Measurements from ENCODE around the gene FAM217B. TPM values are rescaled to one million over a fixed set of nuclear protein-coding genes. Genes with fewer than 3 reads are reported as not detected.

Gene FAM217B
- total and polyA plus RNA-seq, 2 donors (not counting 3 experiments of a cell fraction or from before 2014, with no cell fraction given): 2.7 to 8.2 TPM

- intact Hi-C loops (cut with micrococcal nuclease): no loop called here
- Histone ChIP-seq H3K4me1 (ENCODE audit: control insufficient read depth, extremely low read depth, insufficient read depth, low read length) (no peaks in the 10 kb centered on the region), H3K9me3 (replicated peaks; ENCODE audit: control insufficient read depth, insufficient read depth, low read length) (peaks cover 1% of the 10 kb centered on the region), H4K20me1 (replicated peaks; ENCODE audit: control insufficient read depth, extremely low read depth, insufficient read depth, low read length) (no peaks in the 10 kb centered on the region), H3K79me2 (ENCODE audit: control insufficient read depth, insufficient read depth, low read length) (no peaks in the 10 kb centered on the region), H2AFZ (ENCODE audit: low read depth, low read length) (no peak overlapping the region), H3K27ac (ENCODE audit: insufficient read depth, low read depth, low read length) (no peak overlapping the region), H3K4me2 (ENCODE audit: insufficient read depth, low read length) (no peak overlapping the region), H3K27me3 (ENCODE audit: control insufficient read depth in 2 of 2, insufficient read depth in 2 of 2, low read length in 2 of 2) (no peaks in the 10 kb centered on the region), H3K4me3 (replicated peaks in 1 of 3; ENCODE audit: insufficient read depth in 1 of 3, low read depth in 1 of 3, low read length in 3 of 3) (no peak overlapping the region), H3K9ac (replicated peaks; ENCODE audit: extremely low read depth, insufficient read depth, low read length) (no peak overlapping the region), H3K9me1 (replicated peaks; ENCODE audit: control insufficient read depth, extremely low read depth, insufficient read depth, low read length) (no peaks in the 10 kb centered on the region), H3K36me3 (ENCODE audit: control insufficient read depth in 2 of 2, extremely low read depth in 1 of 2, insufficient read depth in 2 of 2, low read length in 2 of 2) (no peaks in the 10 kb centered on the region)
- no peak for DNase-seq (ENCODE audit: low read depth, low spot score)
- dilution Hi-C loops (cut with MboI; ENCODE audit: extremely low pct_ligation_motif_present, low sequenced_read_pairs): no loop called here
- ChIA-PET POLR2A (no interaction called here), CTCF (no interaction called here)
- no TSS peak for BruUV-seq (replicated peaks)
- FAIRE-seq: no peak
- no peak for TF ChIP-seq POLR2A (IDR thresholded peaks at IDR 0.05; ENCODE audit: low read depth, low read length)
- TF ChIP-seq CTCF (IDR thresholded peaks at IDR 0.05; ENCODE audit: extremely low read depth in 1 of 2, insufficient read depth in 1 of 2, low read depth in 1 of 2, low read length in 2 of 2): no peak
- no peak for TF ChIP-seq JUN (IDR thresholded peaks at IDR 0.05; ENCODE audit: borderline replicate concordance, insufficient read depth, insufficient read length, low read depth)
- TF ChIP-seq EZH2 (IDR thresholded peaks at IDR 0.05; ENCODE audit: borderline replicate concordance, low read depth, low read length, severe bottlenecking): no peak
- no peak for TF ChIP-seq MAX (IDR thresholded peaks at IDR 0.05; ENCODE audit: insufficient read depth, insufficient read length)
- TF ChIP-seq FOS (IDR thresholded peaks at IDR 0.05; ENCODE audit: borderline replicate concordance, insufficient read depth, low read length): no peak
- TF ChIP-seq POLR2AphosphoS5 (IDR thresholded peaks at IDR 0.05; ENCODE audit: insufficient read depth, low read depth, low read length): no peak
- no peak for TF ChIP-seq MYC (IDR thresholded peaks at IDR 0.05; ENCODE audit: low read depth, low read length)
- no peak for TF ChIP-seq GATA2 (IDR thresholded peaks at IDR 0.05; ENCODE audit: insufficient read depth, insufficient read length, low read depth, low read length)
Measured at GRCh38 chr20:59996108-59996507, 55.9 kb downstream of the FAM217B start.

Measured in endothelial cell of umbilical vein (primary cell).